ENCODE measurements around the gene ATP8B4. TPM values are rescaled to one million over a fixed set of nuclear protein-coding genes. Genes with fewer than 3 reads are reported as not detected.

The ATP8B4 gene
- total RNA-seq, 1 experiment from 2014 or later = not detected

- H3K4me3 ChIP-seq (ENCODE audit: low read depth in 2 of 2, low read length in 2 of 2) = no peak overlapping the region
- no peak overlapping the region for H3K27ac ChIP-seq (ENCODE audit: low read length)
- POLR2A ChIA-PET = no interaction called here
- H3K4me1 ChIP-seq (ENCODE audit: control insufficient read depth, insufficient read depth, low read length) = no peaks in the 10 kb centered on the region
- intact Hi-C loops (cut with micrococcal nuclease; ENCODE audit: unreplicated experiment) (no loop called here), in situ Hi-C loops (cut with HindIII; ENCODE audit: low pct_unique_long_range_greater_than_20kb, low sequenced_read_pairs) (no loop called here)
- TF ChIP-seq, protein P1, sequence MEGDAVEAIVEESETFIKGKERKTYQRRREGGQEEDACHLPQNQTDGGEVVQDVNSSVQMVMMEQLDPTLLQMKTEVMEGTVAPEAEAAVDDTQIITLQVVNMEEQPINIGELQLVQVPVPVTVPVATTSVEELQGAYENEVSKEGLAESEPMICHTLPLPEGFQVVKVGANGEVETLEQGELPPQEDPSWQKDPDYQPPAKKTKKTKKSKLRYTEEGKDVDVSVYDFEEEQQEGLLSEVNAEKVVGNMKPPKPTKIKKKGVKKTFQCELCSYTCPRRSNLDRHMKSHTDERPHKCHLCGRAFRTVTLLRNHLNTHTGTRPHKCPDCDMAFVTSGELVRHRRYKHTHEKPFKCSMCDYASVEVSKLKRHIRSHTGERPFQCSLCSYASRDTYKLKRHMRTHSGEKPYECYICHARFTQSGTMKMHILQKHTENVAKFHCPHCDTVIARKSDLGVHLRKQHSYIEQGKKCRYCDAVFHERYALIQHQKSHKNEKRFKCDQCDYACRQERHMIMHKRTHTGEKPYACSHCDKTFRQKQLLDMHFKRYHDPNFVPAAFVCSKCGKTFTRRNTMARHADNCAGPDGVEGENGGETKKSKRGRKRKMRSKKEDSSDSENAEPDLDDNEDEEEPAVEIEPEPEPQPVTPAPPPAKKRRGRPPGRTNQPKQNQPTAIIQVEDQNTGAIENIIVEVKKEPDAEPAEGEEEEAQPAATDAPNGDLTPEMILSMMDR (IDR thresholded peaks at IDR 0.05) = no peak
- TF ChIP-seq TCF7L2 (IDR thresholded peaks at IDR 0.05; ENCODE audit: low read depth, low read length) (no peak), POLR2AphosphoS5 (IDR thresholded peaks at IDR 0.05; ENCODE audit: low read depth, low read length) (no peak), SIN3A (IDR thresholded peaks at IDR 0.05; ENCODE audit: borderline replicate concordance, insufficient read depth, low read depth, low read length) (no peak)
- TF ChIP-seq, protein P2, sequence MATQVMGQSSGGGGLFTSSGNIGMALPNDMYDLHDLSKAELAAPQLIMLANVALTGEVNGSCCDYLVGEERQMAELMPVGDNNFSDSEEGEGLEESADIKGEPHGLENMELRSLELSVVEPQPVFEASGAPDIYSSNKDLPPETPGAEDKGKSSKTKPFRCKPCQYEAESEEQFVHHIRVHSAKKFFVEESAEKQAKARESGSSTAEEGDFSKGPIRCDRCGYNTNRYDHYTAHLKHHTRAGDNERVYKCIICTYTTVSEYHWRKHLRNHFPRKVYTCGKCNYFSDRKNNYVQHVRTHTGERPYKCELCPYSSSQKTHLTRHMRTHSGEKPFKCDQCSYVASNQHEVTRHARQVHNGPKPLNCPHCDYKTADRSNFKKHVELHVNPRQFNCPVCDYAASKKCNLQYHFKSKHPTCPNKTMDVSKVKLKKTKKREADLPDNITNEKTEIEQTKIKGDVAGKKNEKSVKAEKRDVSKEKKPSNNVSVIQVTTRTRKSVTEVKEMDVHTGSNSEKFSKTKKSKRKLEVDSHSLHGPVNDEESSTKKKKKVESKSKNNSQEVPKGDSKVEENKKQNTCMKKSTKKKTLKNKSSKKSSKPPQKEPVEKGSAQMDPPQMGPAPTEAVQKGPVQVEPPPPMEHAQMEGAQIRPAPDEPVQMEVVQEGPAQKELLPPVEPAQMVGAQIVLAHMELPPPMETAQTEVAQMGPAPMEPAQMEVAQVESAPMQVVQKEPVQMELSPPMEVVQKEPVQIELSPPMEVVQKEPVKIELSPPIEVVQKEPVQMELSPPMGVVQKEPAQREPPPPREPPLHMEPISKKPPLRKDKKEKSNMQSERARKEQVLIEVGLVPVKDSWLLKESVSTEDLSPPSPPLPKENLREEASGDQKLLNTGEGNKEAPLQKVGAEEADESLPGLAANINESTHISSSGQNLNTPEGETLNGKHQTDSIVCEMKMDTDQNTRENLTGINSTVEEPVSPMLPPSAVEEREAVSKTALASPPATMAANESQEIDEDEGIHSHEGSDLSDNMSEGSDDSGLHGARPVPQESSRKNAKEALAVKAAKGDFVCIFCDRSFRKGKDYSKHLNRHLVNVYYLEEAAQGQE (IDR thresholded peaks at IDR 0.05; ENCODE audit: insufficient read depth in 1 of 2, low read depth in 2 of 2, low read length in 1 of 2) = no peak
- ATAC-seq (no peak), DNase-seq (ENCODE audit: low read depth, low spot score) (no peak)
- H3K36me3 ChIP-seq (ENCODE audit: control insufficient read depth, insufficient read depth, low read length) = no peaks in the 10 kb centered on the region
- CTCF ChIA-PET = interaction anchor here (0.6 kb wide), 1 partner anchor 213 kb away, joined by 4 read pairs; no protein-coding TSS in a partner anchor
- no peaks in the 10 kb centered on the region for H3K9me3 ChIP-seq (ENCODE audit: control insufficient read depth, insufficient read depth, low read depth, low read length)
- no TSS peak for BruUV-seq (replicated peaks)
- no peaks in the 10 kb centered on the region for H3K27me3 ChIP-seq (ENCODE audit: control insufficient read depth, insufficient read depth, low read length)
Observed at GRCh38 chr15:49877873-49878521, 241.0 kb downstream of the ATP8B4 start.

DNA sequence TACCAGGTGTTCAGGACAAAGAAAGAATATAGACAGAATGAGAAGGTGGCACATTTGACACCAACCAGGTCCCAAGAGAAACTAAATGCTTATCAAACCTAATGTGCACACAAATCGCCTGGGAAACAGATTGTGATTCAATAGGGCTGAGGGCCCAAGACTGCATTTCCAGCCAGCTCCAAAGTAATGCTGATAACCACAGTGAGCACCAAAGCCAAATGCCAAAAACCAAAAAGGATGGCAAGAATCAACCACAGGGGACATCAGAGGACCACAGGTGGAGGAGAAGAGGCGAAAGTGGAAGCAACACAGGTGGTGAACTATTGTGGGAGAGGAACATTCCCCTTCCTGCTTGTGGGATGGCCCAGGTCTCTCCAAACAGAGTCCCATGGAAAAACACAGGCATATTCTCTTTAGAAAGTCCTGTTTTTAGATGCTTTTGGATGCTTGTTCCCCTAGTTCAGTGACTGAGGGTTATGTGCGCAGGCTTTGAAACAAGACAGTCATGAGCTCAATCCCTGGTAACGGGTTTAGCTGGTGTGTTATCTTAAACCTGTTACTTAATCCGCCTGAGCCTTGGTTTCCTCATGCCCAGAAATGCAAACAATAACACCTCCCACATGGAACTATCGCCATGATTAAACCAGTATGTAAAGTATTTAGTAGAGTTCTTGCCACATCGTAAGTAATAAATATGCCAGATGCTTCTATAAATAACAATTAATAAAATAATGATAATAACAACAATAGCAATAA lies 241.7 kb downstream of the ATP8B4 start:
- Histone ChIP-seq H3K4me1 (ENCODE audit: control insufficient read depth, insufficient read depth, low read length) (no peaks in the 10 kb centered on the region), H3K27ac (ENCODE audit: low read length) (no peak overlapping the region), H3K27me3 (ENCODE audit: control insufficient read depth, insufficient read depth, low read length) (no peaks in the 10 kb centered on the region), H3K4me3 (ENCODE audit: low read depth in 2 of 2, low read length in 2 of 2) (no peak overlapping the region), H3K9me3 (ENCODE audit: control insufficient read depth, insufficient read depth, low read depth, low read length) (no peaks in the 10 kb centered on the region), H3K36me3 (ENCODE audit: control insufficient read depth, insufficient read depth, low read length) (no peaks in the 10 kb centered on the region)
- ChIA-PET POLR2A (no interaction called here), CTCF (no interaction called here)
- BruUV-seq (replicated peaks) = no TSS peak
- intact Hi-C loops (cut with micrococcal nuclease; ENCODE audit: unreplicated experiment) (no loop called here), in situ Hi-C loops (cut with HindIII; ENCODE audit: low pct_unique_long_range_greater_than_20kb, low sequenced_read_pairs) (no loop called here)
- no peak for DNase-seq (ENCODE audit: low read depth, low spot score)
- no peak for ATAC-seq
- TF ChIP-seq, protein P2 (IDR thresholded peaks at IDR 0.05; ENCODE audit: insufficient read depth in 1 of 2, low read depth in 2 of 2, low read length in 1 of 2) = no peak
- TF ChIP-seq SIN3A (IDR thresholded peaks at IDR 0.05; ENCODE audit: borderline replicate concordance, insufficient read depth, low read depth, low read length) (no peak), POLR2AphosphoS5 (IDR thresholded peaks at IDR 0.05; ENCODE audit: low read depth, low read length) (no peak), TCF7L2 (IDR thresholded peaks at IDR 0.05; ENCODE audit: low read depth, low read length) (no peak)
- TF ChIP-seq, protein P1 (IDR thresholded peaks at IDR 0.05) = no peak

Data from Panc1 (cell line).